ENCODE measurements around the gene SLC9B2. TPM values are rescaled to one million over a fixed set of nuclear protein-coding genes. Genes with fewer than 3 reads are reported as not detected.
A peak's percentile ranks its signal among the peaks of the same experiment; 100 is the strongest.

The SLC9B2 gene
- polyA plus RNA-seq, 1 donor, result 11.8 TPM

GRCh38 chr4:103075894-103076746 is 441 bp downstream of the SLC9B2 start:
- no peak for DNase-seq (ENCODE audit: low read depth)

- DNase-seq (ENCODE audit: low read depth), result no peak
These were observed 1.1 kb downstream of the SLC9B2 start for GRCh38 chr4:103075435-103075893.

- no peak for DNase-seq (ENCODE audit: low read depth)
These were observed 1.7 kb downstream of the SLC9B2 start for GRCh38 chr4:103074744-103075434.

- DNase-seq (ENCODE audit: low read depth), result no peak
These were observed 2.6 kb downstream of the SLC9B2 start for GRCh38 chr4:103073792-103074438.

GRCh38 chr4:103067841-103068547 is 8.6 kb downstream of the SLC9B2 start:
- no peak for DNase-seq (ENCODE audit: low read depth)

GRCh38 chr4:103060453-103061148 is 16.0 kb downstream of the SLC9B2 start:
- no peak for DNase-seq (ENCODE audit: low read depth)

- no peak for DNase-seq (ENCODE audit: low read depth)
These were observed 22.5 kb downstream of the SLC9B2 start for GRCh38 chr4:103054030-103054429.

- DNase-seq (ENCODE audit: low read depth), result no peak
These were observed 23.8 kb downstream of the SLC9B2 start for GRCh38 chr4:103052779-103053178.

GRCh38 chr4:103052145-103052544 is 24.4 kb downstream of the SLC9B2 start:
- no peak for DNase-seq (ENCODE audit: low read depth)

- no peak for DNase-seq (ENCODE audit: low read depth)
These were observed 25.7 kb downstream of the SLC9B2 start for GRCh38 chr4:103050736-103051436.

- DNase-seq (ENCODE audit: low read depth), result peak; percentile 5
These were observed 29.9 kb downstream of the SLC9B2 start for GRCh38 chr4:103046416-103047290.

GRCh38 chr4:103044183-103044582 is 32.4 kb downstream of the SLC9B2 start:
- no peak for DNase-seq (ENCODE audit: low read depth)

GRCh38 chr4:103036169-103036568 is 40.4 kb downstream of the SLC9B2 start:
- DNase-seq (ENCODE audit: low read depth), result no peak

- DNase-seq (ENCODE audit: low read depth), result no peak
These were observed 44.0 kb downstream of the SLC9B2 start for GRCh38 chr4:103032574-103032973.

GRCh38 chr4:103030791-103031190 is 45.8 kb downstream of the SLC9B2 start:
- no peak for DNase-seq (ENCODE audit: low read depth)

GRCh38 chr4:103029300-103029699 is 47.3 kb downstream of the SLC9B2 start:
- DNase-seq (ENCODE audit: low read depth), result no peak

GRCh38 chr4:103026868-103027267 is 49.7 kb downstream of the SLC9B2 start:
- DNase-seq (ENCODE audit: low read depth), result no peak

- no peak for DNase-seq (ENCODE audit: low read depth)
These were observed 51.6 kb downstream of the SLC9B2 start for GRCh38 chr4:103024996-103025395.

- no peak for DNase-seq (ENCODE audit: low read depth)
These were observed 55.4 kb downstream of the SLC9B2 start for GRCh38 chr4:103021120-103021519.
